ENCODE results near the gene CEP78. TPM values are rescaled to one million over a fixed set of nuclear protein-coding genes. Genes with fewer than 3 reads are reported as not detected.

Gene CEP78
- total RNA-seq, 3 donors from 2014 or later, result 5.7 to 15.6 (median 11.2) TPM

DNA sequence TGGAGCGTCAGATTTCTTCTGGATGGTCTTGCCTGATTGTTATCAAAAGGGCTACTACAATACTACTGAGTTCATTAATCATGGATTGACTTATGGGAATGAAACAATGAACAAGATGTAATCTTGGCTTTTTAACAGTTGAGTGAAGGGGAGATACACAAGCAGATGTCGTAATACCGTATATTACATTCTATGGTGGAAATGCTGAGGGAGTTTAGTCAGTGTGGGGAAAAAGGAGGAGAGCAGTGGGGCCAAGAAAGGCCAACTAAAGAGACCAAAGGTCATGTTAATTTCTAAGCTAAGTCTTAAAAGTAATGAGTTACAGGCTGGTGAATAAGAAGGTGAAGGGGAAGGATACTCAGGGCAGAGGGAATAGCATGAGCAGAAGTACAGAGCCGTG is 32.0 kb downstream of the CEP78 start:
- intact Hi-C loops (cut with DNase I, micrococcal nuclease), result loop anchor here in 1 of 2 donors (10.0 kb wide), 1 partner anchor 97 kb away; no protein-coding TSS in a partner anchor
- DNase-seq, result no peak
- Histone ChIP-seq H3K36me3 (ENCODE audit: low read depth) (no peaks in the 10 kb centered on the region), H3K9me3 (no peaks in the 10 kb centered on the region), H3K4me3 (no peak overlapping the region), H3K4me1 (ENCODE audit: low read depth) (no peaks in the 10 kb centered on the region)
- no peak for TF ChIP-seq CTCF (IDR thresholded peaks at IDR 0.05)
- no peak for ATAC-seq

- Histone ChIP-seq H3K36me3 (ENCODE audit: low read depth) (no peaks in the 10 kb centered on the region), H3K9me3 (no peaks in the 10 kb centered on the region), H3K4me1 (ENCODE audit: low read depth) (no peaks in the 10 kb centered on the region), H3K4me3 (no peak overlapping the region)
- intact Hi-C loops (cut with DNase I, micrococcal nuclease), result loop anchor here in 1 of 2 donors (10.0 kb wide), 1 partner anchor 95 kb away; no protein-coding TSS in a partner anchor
- DNase-seq (no peak), ATAC-seq (no peak)
- TF ChIP-seq CTCF (IDR thresholded peaks at IDR 0.05), result no peak
Observed at GRCh38 chr9:78269784-78270183, 33.9 kb downstream of the CEP78 start.

DNA sequence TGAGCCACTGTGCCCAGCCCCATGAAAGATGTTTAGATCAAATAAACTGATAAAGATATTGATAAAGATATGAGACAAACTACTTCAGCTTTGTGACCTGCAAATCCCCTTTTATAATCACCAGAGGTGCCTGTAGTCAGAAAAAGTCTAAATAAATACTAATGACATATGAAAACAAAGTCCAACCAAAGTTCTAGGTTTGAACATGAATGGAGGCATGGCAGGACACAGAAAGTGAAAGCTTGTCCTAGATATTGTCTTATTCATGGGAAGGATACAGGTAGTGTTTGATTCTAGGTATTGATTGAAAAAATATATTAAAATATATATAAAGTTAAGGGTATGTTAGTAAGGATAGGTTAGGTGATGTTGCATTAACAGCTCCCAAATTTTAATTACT is 36.4 kb downstream of the CEP78 start:
- H3K9me3 ChIP-seq, result no peaks in the 10 kb centered on the region

GRCh38 chr9:78273761-78274160 is 37.9 kb downstream of the CEP78 start:
- DNase-seq (no peak), ATAC-seq (no peak)
- Histone ChIP-seq H3K9me3 (no peaks in the 10 kb centered on the region), H3K4me1 (ENCODE audit: low read depth) (no peaks in the 10 kb centered on the region), H3K36me3 (ENCODE audit: low read depth) (no peaks in the 10 kb centered on the region), H3K4me3 (no peak overlapping the region)
- no peak for TF ChIP-seq CTCF (IDR thresholded peaks at IDR 0.05)
- intact Hi-C loops (cut with DNase I, micrococcal nuclease), result no loop called here

More for the DNA sequence above, 36.4 kb downstream of the CEP78 start:
- no peak for ATAC-seq
- H3K4me1 ChIP-seq (ENCODE audit: low read depth), result no peaks in the 10 kb centered on the region
- no peak for TF ChIP-seq CTCF (IDR thresholded peaks at IDR 0.05)
- no peak overlapping the region for H3K4me3 ChIP-seq
- intact Hi-C loops (cut with DNase I, micrococcal nuclease), result no loop called here
- H3K36me3 ChIP-seq (ENCODE audit: low read depth), result no peaks in the 10 kb centered on the region
- DNase-seq, result no peak

DNA sequence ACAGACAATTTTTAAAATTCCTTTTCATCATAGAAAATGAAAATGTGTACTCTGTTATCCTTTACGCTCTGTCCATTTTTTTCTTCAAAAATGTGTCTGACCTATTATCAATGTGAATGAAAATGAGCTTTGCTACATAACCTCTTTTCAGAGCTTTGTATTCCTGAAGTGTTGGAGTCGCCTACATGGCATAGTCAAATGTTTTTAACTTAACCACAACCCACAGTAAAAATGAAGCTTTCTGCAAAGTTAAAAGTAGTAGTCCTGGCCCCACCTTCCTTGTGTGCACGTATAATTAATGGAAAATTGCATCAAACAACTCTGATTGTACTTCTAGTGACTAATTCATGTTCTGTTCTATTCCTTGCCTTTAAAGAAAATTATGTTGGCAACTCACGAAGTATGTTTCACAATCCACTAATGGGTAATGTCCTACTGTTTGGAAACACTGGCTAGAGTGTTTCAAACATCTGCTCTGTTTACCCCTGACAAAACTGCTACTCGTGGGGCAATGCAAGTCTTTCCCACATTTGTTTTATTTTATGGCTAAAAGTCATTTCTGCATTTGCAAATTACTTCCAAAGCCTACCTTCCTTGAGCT is 42.4 kb downstream of the CEP78 start:
- ATAC-seq (no peak), DNase-seq (no peak)
- Histone ChIP-seq H3K36me3 (ENCODE audit: low read depth) (no peaks in the 10 kb centered on the region), H3K9me3 (no peaks in the 10 kb centered on the region), H3K4me3 (no peak overlapping the region), H3K4me1 (ENCODE audit: low read depth) (no peaks in the 10 kb centered on the region)
- no peak for TF ChIP-seq CTCF (IDR thresholded peaks at IDR 0.05)
- intact Hi-C loops (cut with DNase I, micrococcal nuclease), result no loop called here

GRCh38 chr9:78278801-78279200 is 42.9 kb downstream of the CEP78 start:
- intact Hi-C loops (cut with DNase I, micrococcal nuclease), result no loop called here
- no peak overlapping the region for H3K4me3 ChIP-seq
- H3K4me1 ChIP-seq (ENCODE audit: low read depth), result no peaks in the 10 kb centered on the region
- no peak for TF ChIP-seq CTCF (IDR thresholded peaks at IDR 0.05)
- H3K36me3 ChIP-seq (ENCODE audit: low read depth), result no peaks in the 10 kb centered on the region
- ATAC-seq (no peak), DNase-seq (no peak)
- H3K9me3 ChIP-seq, result no peaks in the 10 kb centered on the region

Measured in mucosa of descending colon (tissue), 3 donors.